Measurements from ENCODE around the gene TMEM30B.

Gene TMEM30B

GRCh38 chr14:61281186-61281947 is at the start of gene TMEM30B:
TMEM30B (minus strand) TSS chr14:61281338; CDS start chr14:61281147, 191 bp downstream.
- DNase-seq (ENCODE audit: low read depth): no peak
- TF ChIP-seq CTCF (IDR thresholded peaks at IDR 0.05; ENCODE audit: low read depth, low read length, missing control alignments): no peak
- H3K4me3 ChIP-seq (ENCODE audit: low read depth, low read length): peak within 1 kb of the TSS; percentile 49

GRCh38 chr14:61330511-61330910 is 49.4 kb upstream of the TMEM30B start:
- DNase-seq (ENCODE audit: low read depth): no peak
- no peak for TF ChIP-seq CTCF (IDR thresholded peaks at IDR 0.05; ENCODE audit: low read depth, low read length, missing control alignments)
- H3K4me3 ChIP-seq (ENCODE audit: low read depth, low read length): no peak overlapping the region

GRCh38 chr14:61329478-61330051 is 48.4 kb upstream of the TMEM30B start:
- DNase-seq (ENCODE audit: low read depth): no peak
- no peak overlapping the region for H3K4me3 ChIP-seq (ENCODE audit: low read depth, low read length)
- TF ChIP-seq CTCF (IDR thresholded peaks at IDR 0.05; ENCODE audit: low read depth, low read length, missing control alignments): no peak

- H3K4me3 ChIP-seq (ENCODE audit: low read depth, low read length): no peak overlapping the region
- TF ChIP-seq CTCF (IDR thresholded peaks at IDR 0.05; ENCODE audit: low read depth, low read length, missing control alignments): no peak
- DNase-seq (ENCODE audit: low read depth): no peak
Observed at GRCh38 chr14:61328626-61329262, 47.6 kb upstream of the TMEM30B start.

- TF ChIP-seq CTCF (IDR thresholded peaks at IDR 0.05; ENCODE audit: low read depth, low read length, missing control alignments): no peak
- no peak for DNase-seq (ENCODE audit: low read depth)
- no peak overlapping the region for H3K4me3 ChIP-seq (ENCODE audit: low read depth, low read length)
Observed at GRCh38 chr14:61326847-61327246, 45.7 kb upstream of the TMEM30B start.

GRCh38 chr14:61326146-61326545 is 45.0 kb upstream of the TMEM30B start:
- TF ChIP-seq CTCF (IDR thresholded peaks at IDR 0.05; ENCODE audit: low read depth, low read length, missing control alignments): no peak
- no peak for DNase-seq (ENCODE audit: low read depth)
- no peak overlapping the region for H3K4me3 ChIP-seq (ENCODE audit: low read depth, low read length)

Data from GM12864 (cell line).